ENCODE measurements around the gene MT4.
A peak's percentile ranks its signal among the peaks of the same experiment; 100 is the strongest.

MT4 gene

DNA sequence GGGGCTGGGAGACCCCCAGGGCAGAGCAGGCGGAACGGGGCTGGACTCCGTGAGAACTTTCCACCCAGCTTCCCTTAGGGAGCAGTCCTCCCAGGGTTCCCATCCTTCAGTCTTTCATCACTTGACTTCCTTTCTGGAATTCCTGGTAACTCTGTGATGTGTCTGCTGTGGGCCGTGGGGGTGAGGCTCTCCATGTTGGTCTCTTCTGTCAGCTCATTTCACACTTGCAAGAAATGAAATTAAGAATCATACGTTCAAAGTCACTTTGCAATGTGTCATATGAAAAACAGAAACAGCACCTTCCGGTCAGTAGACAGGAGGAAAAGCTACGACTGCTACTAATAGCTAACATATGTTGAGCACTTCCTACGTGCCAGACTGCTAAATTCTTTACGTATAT is 39.6 kb upstream of the MT4 start:
- TF ChIP-seq, protein P1, sequence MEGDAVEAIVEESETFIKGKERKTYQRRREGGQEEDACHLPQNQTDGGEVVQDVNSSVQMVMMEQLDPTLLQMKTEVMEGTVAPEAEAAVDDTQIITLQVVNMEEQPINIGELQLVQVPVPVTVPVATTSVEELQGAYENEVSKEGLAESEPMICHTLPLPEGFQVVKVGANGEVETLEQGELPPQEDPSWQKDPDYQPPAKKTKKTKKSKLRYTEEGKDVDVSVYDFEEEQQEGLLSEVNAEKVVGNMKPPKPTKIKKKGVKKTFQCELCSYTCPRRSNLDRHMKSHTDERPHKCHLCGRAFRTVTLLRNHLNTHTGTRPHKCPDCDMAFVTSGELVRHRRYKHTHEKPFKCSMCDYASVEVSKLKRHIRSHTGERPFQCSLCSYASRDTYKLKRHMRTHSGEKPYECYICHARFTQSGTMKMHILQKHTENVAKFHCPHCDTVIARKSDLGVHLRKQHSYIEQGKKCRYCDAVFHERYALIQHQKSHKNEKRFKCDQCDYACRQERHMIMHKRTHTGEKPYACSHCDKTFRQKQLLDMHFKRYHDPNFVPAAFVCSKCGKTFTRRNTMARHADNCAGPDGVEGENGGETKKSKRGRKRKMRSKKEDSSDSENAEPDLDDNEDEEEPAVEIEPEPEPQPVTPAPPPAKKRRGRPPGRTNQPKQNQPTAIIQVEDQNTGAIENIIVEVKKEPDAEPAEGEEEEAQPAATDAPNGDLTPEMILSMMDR (conservative IDR thresholded peaks at IDR 0.05), result no peak
- no peak overlapping the region for H3K27ac ChIP-seq

DNA sequence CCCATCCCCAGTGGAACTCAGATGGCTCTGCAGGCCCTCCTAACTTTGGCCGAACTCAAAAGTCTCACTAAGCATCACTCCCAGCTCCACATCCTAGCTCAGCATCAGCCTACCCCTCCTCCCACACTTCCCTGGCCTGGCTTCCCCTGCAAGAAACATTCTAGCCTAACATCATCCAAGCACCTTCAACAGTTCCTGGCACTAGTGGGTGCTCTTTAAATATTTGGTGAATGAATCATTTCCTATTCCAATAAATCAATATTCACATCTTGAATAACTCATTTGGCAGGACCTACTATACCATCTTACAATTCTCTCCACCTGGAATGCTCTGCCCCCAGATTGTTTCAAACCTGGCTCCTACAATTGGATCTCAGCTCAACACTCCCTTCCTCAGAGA is 34.0 kb upstream of the MT4 start:
- TF ChIP-seq, protein P1 (conservative IDR thresholded peaks at IDR 0.05), result no peak
- H3K27ac ChIP-seq, result peak overlapping the region; percentile 22; the same call in 1 of the 2 replicates

DNA sequence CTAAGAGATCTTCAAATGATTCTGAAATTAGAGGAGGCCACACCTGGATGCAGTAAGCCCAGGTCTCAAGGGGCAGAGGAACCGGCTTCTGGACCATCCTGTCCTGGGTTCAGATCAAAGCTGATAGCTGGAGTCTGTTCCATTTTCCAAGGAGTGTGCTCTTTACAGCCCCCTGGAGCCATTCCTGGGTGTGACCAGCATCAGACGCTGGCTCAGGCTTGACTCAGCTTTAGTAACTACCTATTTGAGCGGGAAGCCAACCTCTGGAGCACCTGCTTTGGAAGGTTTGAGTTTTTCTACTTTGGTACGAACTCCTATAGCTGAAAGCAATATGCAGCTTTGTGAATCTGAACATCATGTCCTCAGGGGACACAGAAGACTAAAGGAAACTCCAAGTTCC is 32.2 kb upstream of the MT4 start:
- H3K27ac ChIP-seq, result no peak overlapping the region
- TF ChIP-seq, protein P1 (conservative IDR thresholded peaks at IDR 0.05), result no peak

DNA sequence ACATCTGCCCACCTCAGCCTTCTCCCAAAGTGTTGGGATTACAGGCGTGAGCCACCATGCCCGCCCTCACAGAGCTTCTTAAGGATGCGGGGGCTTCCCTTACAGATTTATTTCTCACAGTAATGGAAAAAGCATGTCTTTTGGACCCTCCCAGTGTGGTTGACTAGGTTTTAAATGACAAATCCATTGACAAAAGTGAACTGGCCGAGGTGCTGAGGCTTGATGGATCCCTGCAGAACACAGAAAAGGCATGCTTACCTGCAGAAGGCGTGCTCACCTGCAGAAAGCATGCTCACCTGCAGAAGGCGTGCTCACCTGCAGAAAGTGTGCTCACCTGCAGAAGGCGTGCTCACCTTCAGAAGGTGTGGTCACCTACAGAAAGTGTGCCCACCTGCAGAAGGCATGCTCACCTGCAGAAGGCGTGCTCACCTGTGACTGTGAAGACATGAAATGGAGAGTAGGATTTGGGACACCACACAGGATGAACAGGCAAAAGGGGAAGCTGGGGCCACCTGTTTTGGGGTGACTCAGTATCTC is 30.0 kb upstream of the MT4 start:
- H3K27ac ChIP-seq, result no peak overlapping the region
- TF ChIP-seq, protein P1 (conservative IDR thresholded peaks at IDR 0.05), result no peak

DNA sequence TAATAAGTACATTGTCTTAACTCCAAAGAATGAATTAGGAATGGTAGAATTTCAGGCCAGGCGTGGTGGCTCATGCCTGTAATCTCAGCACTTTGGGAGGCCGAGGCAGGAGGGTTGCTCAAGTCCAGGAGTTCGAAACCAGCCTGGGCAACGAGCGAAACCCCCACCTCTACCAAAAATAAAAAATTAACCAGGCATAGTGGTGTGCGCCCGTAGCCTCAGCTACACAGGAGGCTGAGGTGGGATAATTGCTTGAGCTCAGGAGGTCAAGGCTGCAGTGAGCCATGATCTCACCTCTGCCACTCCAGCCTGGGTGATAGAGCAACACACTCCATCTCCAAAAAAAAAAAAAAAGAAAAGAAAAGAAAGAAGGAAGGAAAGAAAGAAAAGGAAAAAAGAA is 26.5 kb upstream of the MT4 start:
- no peak overlapping the region for H3K27ac ChIP-seq
- TF ChIP-seq, protein P1 (conservative IDR thresholded peaks at IDR 0.05), result no peak

DNA sequence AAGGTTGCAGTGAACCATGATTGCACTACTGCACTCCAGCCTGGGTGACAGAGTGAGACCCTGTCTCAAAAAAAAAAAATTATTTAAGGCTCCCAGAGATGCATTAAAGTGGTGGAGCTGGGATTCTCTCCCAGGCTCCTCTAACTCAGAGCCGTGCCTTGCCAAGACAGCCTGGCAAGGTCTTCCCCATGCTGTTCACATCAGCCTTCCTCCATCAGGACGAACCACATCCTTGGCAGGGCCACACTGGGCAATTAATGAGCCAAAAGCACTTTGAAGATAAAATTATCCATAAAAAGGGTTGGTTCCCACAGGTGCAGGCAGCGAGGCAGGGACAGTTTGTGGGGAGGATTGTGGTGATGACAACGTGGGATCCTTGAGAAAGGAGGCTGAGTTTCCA is 25.2 kb upstream of the MT4 start:
- TF ChIP-seq, protein P1 (conservative IDR thresholded peaks at IDR 0.05), result no peak
- H3K27ac ChIP-seq, result no peak overlapping the region

DNA sequence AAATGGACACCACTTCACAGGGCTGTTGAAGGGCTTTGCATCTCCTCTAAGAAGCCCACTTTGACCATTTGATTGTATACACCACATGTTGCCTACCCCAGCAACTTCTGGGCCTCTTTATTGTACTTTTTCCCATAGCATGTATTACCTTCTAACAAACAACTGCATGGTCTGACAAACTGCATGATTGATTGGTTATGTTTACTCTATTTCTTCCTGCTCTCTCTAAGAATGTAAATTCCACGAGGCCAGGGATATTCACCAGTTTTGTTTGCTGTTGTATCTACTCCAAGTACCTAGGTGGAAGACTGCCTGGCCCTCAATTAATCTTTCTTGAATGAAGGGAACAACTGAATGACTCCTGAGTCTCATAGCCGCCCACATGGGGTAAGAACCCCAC is 22.8 kb upstream of the MT4 start:
- TF ChIP-seq, protein P1 (conservative IDR thresholded peaks at IDR 0.05), result no peak
- H3K27ac ChIP-seq, result no peak overlapping the region
